GM19455 (cell line): ENCODE measurements around the gene TFAM.
"Not testable (repeated sequence)": the region's sequence is repeated elsewhere in the genome, so short reads cannot be mapped to it uniquely, and the experiment has no call there.

Experiments used
- ATAC-seq: cut with Tn5 transposase; IDR thresholded peaks from one replicate; pipeline ENCODE4 v1.9.1; 2021; ENCODE audit not compliant: unreplicated experiment

TFAM gene

DNA sequence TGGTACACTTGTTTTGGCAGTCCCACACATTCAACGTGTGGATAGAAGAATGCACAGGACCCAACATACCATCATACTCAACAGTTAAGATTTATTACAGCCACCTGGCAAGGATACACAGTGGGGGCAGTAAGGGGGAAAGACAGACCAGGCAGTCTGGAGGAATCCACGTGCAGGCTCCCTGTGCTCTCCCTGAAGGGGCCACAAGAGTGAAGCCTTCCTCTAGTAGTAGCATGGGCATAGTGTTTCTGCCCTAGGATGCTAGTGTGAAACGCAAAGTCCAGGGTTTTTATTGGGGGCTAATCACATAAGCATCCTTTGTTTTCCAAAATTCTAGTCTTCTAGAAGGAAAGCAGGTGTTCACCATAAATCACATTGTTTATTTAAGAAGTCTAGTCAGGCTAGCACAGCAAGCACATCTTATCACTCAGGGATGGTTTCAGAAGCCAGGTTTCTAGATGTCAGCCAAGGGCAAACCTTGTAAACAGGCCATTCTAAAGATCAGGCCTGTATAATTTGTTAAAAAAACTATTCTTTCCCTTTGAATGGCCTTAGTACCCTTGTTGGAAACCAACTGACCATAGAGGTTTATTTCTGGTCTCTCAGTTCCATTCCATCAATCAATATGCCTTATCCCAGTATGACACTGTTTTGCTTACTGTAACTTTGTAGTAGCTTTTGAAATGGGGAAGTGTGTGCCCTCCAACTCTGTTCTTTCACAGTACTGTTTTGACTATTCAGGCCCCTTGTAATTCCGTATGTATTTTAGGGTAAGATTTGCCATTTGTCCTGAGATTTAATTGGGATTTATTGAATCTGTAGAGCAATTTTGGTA, 12.4 kb upstream of the TFAM start:
- no peak for ATAC-seq

DNA sequence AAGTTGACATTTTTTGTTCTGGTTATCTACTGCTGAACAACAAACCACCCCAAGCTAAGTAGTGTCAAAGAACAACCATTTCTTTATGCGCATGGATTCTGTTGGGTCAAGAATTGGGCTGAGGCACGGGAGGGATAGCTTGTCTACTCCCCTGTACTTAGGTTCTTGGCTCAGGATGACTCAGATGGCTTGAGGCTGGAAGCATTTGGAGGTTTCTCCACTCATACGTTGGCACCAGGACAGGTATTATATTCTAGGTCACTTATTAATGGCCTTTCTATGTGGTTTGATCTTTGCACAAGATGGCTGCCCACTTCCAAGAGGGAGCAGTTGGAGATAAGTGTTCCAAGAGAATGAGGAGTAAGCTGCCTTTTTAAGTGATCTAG, 11.8 kb upstream of the TFAM start:
- no peak for ATAC-seq

DNA sequence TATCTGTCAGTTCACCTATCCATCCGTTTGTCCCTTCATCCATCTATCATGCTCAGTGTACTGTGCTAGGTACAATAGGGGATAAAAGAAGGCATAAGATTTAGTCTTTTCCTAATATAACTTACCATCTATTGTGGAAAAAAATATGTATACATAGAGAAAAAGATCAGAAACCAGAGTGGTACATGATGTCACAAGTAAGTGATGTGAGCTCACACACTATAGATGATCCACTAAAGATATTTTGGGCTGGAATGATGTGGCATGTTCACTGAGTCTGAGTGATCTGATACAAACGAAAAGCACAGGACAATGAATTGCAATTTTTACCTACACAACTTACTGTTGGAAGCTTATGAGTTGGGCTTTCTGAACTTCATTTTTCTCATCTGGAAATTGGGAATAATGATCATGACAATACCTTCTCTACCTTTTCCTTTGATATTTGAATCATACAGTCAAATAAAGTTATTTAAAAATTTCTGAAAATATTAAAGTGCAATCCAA, 2.7 kb upstream of the TFAM start:
- no peak for ATAC-seq

GRCh38 chr10:58384095-58384494, 1.1 kb upstream of the TFAM start:
- peak; percentile 33 for ATAC-seq

- no peak for ATAC-seq
These were observed 639 bp upstream of the TFAM start for GRCh38 chr10:58384544-58384998.

DNA sequence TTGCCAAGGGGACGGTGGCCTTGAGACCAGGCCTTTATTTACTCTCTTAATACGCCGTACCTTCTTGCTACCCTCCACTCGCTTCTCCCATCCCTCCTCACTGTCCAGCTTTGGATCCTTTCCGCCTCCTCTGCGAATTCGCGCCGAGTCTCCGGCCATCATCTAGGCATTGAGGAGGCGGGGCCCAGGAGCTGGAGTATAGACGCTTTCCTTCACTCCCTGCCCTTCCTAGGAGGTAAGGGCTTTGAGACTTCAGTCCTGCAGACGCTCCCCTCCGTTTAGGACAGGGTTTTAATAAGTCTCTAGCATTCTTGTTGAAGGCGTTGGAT, 538 bp downstream of the TFAM start:
- ATAC-seq: peak; percentile 2

- no peak for ATAC-seq
These were observed 3.8 kb downstream of the TFAM start for GRCh38 chr10:58389024-58389423.

DNA sequence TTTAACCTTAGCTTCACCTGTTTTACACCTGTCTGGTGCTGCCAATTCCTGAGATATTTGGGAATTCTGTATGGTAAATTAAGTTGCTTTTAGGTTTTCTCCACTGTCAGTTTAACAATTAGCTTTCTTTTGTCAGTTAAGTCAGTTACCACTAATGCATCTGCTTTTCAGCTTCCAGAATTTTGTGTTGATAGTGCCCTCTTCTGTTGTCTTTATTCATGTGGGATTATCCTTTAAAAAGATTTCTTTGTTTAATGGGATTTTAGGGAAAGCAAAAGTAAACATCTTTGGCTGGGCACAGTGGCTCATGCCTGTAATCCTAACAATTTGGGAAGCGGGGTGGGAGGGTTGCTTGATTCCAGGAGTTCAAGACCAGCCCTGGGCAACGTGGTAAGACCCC, 8.1 kb downstream of the TFAM start:
- ATAC-seq: no peak

DNA sequence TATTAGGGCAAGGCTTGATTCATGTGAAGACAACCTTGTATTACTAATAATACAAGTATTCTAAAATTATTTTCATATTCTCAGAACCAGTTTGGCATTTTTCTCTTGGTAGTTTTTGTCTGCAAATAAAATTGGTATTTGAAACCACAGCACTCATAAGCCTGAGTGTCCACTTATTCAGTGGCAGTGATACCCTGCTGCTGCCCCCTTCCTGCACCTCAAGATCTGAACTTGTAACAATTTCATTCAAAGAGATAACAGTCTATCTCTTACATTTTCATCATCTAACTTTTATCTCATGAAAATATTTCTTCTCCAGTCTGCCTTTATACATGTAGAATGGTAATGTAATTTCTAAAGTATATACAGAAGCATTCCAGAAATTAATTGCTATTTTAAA, 9.3 kb downstream of the TFAM start:
- ATAC-seq: no peak

DNA sequence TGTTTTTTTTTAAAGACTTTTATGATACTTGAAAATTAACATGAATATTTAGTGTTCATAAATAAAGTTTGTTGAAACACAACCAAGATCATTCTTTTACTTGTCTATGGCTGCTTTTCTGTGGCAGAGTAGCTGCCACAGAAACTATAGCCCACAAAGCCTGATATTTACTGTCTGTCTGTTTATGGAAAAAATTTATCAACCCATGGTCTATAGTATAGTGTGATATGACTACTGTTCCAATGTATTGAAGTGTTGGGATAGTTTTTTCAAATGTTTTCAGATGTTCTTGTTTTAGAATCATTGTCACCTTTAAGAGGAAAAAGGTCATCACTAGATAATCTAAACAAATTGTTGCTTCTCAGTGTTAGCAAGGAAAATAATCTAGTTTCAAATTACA, 10.8 kb downstream of the TFAM start:
- no peak for ATAC-seq

GRCh38 chr10:58397830-58398229, 12.6 kb downstream of the TFAM start:
- ATAC-seq: no peak

- no peak for ATAC-seq
These were observed 14.2 kb downstream of the TFAM start for GRCh38 chr10:58399410-58399809.

DNA sequence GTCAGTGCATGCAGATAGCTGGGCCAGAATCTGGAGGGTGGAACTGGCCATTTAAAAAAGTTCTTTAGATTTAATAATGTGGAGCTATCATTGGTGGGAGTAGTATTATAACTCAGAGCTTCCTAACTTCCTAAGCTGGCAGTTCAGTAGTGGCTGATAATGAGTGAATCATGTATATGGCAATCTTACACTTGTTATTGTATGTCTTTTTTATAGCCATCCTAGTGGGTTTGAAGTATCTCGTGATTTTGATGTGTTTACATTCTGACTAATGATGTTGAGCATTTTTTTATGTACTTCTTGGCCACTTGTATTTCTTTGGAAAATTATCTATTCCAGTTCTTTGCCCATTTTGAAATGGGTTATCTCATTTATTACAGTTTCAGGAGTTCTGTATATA, 15.4 kb downstream of the TFAM start:
- ATAC-seq: no peak

DNA sequence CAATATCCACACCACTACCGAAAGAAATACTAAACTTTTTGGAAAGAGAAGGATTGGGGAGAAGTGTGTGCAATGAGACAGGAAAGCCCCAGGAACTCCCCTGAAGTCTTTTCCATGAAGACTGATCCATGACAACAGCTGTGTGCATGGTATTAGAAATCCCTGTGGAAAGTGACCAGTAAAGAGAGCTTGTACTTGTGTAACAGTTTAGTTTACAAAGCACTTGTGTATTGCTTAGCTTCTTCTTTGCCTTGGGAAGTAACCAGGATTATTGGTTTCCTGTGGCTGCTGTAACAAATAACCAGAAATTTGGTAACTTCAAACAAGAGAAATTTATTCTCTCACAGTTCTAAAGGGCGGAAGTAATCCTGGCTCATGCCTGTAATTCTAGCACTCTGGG, 18.8 kb downstream of the TFAM start:
- ATAC-seq: no peak

- ATAC-seq: no peak
These were observed 24.9 kb downstream of the TFAM start for GRCh38 chr10:58409956-58410610.

- ATAC-seq: no peak
These were observed 27.3 kb downstream of the TFAM start for GRCh38 chr10:58412502-58412961.

- ATAC-seq: no peak
These were observed 29.2 kb downstream of the TFAM start for GRCh38 chr10:58414270-58415041.

DNA sequence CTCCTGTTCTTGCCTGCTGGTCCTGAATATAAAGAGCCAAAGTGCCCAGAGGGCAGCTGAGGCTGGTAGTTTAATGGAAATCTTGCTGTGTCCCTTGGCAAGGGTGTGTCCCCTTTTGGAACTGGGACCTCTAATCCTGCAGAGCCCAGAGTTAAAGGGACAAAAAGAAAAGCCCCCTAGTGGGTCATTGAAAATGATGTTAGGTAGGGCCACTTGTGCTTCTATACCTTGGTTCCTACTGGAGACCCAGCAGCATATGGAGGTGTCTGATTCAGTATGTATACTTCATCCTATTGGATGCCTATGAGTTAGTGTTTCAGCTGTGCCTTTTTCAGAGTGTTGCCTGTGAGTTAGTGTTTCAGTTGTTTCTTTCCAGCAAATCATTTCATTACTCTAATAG, 30.5 kb downstream of the TFAM start:
- no peak for ATAC-seq

- not testable (repeated sequence) for ATAC-seq
These were observed 32.7 kb downstream of the TFAM start for GRCh38 chr10:58417902-58418301.

GRCh38 chr10:58424176-58424575, 39.0 kb downstream of the TFAM start:
- no peak for ATAC-seq

GRCh38 chr10:58428436-58428835, 43.2 kb downstream of the TFAM start:
- ATAC-seq: not testable (repeated sequence)

GRCh38 chr10:58431903-58432302, 46.7 kb downstream of the TFAM start:
- no peak for ATAC-seq
